Gastroesophageal sphincter (tissue), 4 donors: Measurements from ENCODE around the gene ZNF516. TPM values are rescaled to one million over a fixed set of nuclear protein-coding genes. Genes with fewer than 3 reads are reported as not detected.

Experiments used
- ATAC-seq: fragments of 150-250 bp; one replicate; pipeline ENCODE4 v1.9.1; 2016; ENCODE audit warnings: mild to moderate bottlenecking, moderate library complexity
- H3K27ac ChIP-seq, 4 donors: fragments of 200-600 bp; sonication (generic) in 3 of 4; 1 replicate in 3 of 4; 2 replicates in 1 of 4; pipeline ENCODE4 v1.5.1; 2016 to 2019
- H3K27me3 ChIP-seq: fragments of 200-600 bp; sonication (generic); one replicate; pipeline ENCODE4 v1.5.1; 2019
- H3K36me3 ChIP-seq, 2 donors: fragments of 200-600 bp; sonication (generic); one replicate each; pipeline ENCODE4 v1.5.1; 2019; ENCODE audit warnings: control low read depth in 1 of 2
- H3K4me1 ChIP-seq, 3 donors: fragments of 200-600 bp; sonication (generic); 1 replicate in 2 of 3; 2 replicates in 1 of 3; pipeline ENCODE4 v1.5.1; 2016 to 2019; ENCODE audit warnings: control low read depth in 2 of 3
- H3K4me3 ChIP-seq, 2 donors: fragments of 200-600 bp; sonication (generic); one replicate each; pipeline ENCODE4 v1.5.1; 2019; ENCODE audit warnings: mild to moderate bottlenecking in 1 of 2, moderate library complexity in 1 of 2
- H3K9me3 ChIP-seq, 3 donors: fragments of 200-600 bp; sonication (generic); one replicate each; pipeline ENCODE4 v1.5.1; 2017 to 2019; ENCODE audit warnings: control low read depth in 2 of 3
- CTCF ChIP-seq, 4 experiments: fragments of 200-600 bp in 2 of 4; fragments of 450-650 bp in 2 of 4; sonication (generic) in 1 of 4; IDR thresholded peaks; one replicate each; pipeline ENCODE4 v1.5.1; 2017 to 2019; ENCODE audit warnings: antibody characterized with exemption in 4 of 4, mild to moderate bottlenecking in 2 of 4, moderate library complexity in 2 of 4
- EP300 ChIP-seq: sonication (generic); formaldehyde crosslinking; IDR thresholded peaks from one replicate; pipeline ENCODE4 v1.6.1; 2017; ENCODE audit warnings: antibody characterized with exemption, mild to moderate bottlenecking
- POLR2A ChIP-seq, 2 donors: fragments of 450-650 bp; IDR thresholded peaks; one replicate each; pipeline ENCODE4 v1.6.1; 2017; ENCODE audit warnings: antibody characterized with exemption in 2 of 2, mild to moderate bottlenecking in 2 of 2, moderate library complexity in 1 of 2
- POLR2AphosphoS5 ChIP-seq: sonication (generic); formaldehyde crosslinking; IDR thresholded peaks from one replicate; pipeline ENCODE4 v1.6.1; 2017; ENCODE audit warnings: antibody characterized with exemption
- WGBS, 2 donors: methylation state at CpG; one replicate each; pipeline ENCODE4 v1.1.5; 2018; ENCODE audit warnings: low coverage in 1 of 2; 5-methylcytosine and 5-hydroxymethylcytosine counted together
- total RNA-seq, 4 donors: library from RNA; depleted of rRNA; stranded (reverse); fragments of >200 nt; gene quantifications; one replicate each; pipeline ENCODE4 v1.1.0, GENCODE V29; 2016

ZNF516 gene
- total RNA-seq, 4 donors from 2014 or later, result 17.8 to 43.8 (median 29.9) TPM

- Histone ChIP-seq H3K4me1 (peaks cover 0 to 44% (median 20%) of the 10 kb centered on the region in 3 donors), H3K9me3 (no peaks in the 10 kb centered on the region), H3K36me3 (peaks cover 0 to 5% of the 10 kb centered on the region in 2 donors), H3K27me3 (no peaks in the 10 kb centered on the region), H3K27ac (no peak overlapping the region), H3K4me3 (no peak overlapping the region)
- TF ChIP-seq POLR2AphosphoS5 (no peak), POLR2A (IDR thresholded peaks at IDR 0.05) (no peak), CTCF (IDR thresholded peaks at IDR 0.05) (no peak), EP300 (no peak)
- no peak for ATAC-seq
- WGBS, 2 donors, result 91 to 100% methylated on average over 1 to 4 of the region's 5 CpGs
Measured at GRCh38 chr18:76392349-76392748, 102.7 kb downstream of the ZNF516 start.

- Histone ChIP-seq H3K27ac (no peak overlapping the region), H3K4me3 (no peak overlapping the region), H3K4me1 (peaks cover 0 to 44% (median 20%) of the 10 kb centered on the region in 3 donors), H3K9me3 (no peaks in the 10 kb centered on the region), H3K27me3 (no peaks in the 10 kb centered on the region), H3K36me3 (peaks cover 0 to 5% of the 10 kb centered on the region in 2 donors)
- 60% methylated on average over 1 of the region's 19 CpGs; no CpG with 5 or more reads in 1 of the 2 donors for WGBS, 2 donors
- TF ChIP-seq EP300 (no peak), POLR2AphosphoS5 (no peak), POLR2A (IDR thresholded peaks at IDR 0.05) (no peak), CTCF (IDR thresholded peaks at IDR 0.05) (no peak)
- ATAC-seq, result no peak
Measured at GRCh38 chr18:76391746-76392145, 103.3 kb downstream of the ZNF516 start.

DNA sequence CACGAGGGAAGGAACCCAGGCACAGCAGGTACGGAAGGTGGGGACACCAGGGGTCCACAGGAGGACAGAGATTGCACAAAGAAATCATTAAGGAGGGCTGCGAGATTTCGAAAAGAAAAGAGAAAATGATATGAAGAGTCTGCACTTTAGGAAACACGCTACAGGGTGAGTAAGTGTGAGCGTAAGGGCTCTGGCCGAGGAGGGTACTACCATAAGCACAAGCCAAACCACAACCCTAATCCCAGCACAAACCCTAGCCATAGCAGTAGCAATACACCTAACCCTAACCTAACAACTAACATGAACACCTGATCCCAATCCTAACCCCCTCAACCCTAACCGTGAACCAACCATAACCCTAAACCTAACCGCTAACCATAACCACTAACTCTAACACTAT, 104.0 kb downstream of the ZNF516 start:
- 85 to 95% methylated on average over 6 to 9 of the region's 9 CpGs for WGBS, 2 donors
- TF ChIP-seq POLR2AphosphoS5, result no peak
- TF ChIP-seq POLR2A (IDR thresholded peaks at IDR 0.05), result no peak
- no peak for TF ChIP-seq EP300
- TF ChIP-seq CTCF (IDR thresholded peaks at IDR 0.05), result no peak
- Histone ChIP-seq H3K36me3 (peaks cover 0 to 5% of the 10 kb centered on the region in 2 donors), H3K4me1 (peaks cover 0 to 44% (median 20%) of the 10 kb centered on the region in 3 donors), H3K9me3 (no peaks in the 10 kb centered on the region), H3K27ac (no peak overlapping the region), H3K27me3 (no peaks in the 10 kb centered on the region), H3K4me3 (no peak overlapping the region)
- ATAC-seq, result no peak

DNA sequence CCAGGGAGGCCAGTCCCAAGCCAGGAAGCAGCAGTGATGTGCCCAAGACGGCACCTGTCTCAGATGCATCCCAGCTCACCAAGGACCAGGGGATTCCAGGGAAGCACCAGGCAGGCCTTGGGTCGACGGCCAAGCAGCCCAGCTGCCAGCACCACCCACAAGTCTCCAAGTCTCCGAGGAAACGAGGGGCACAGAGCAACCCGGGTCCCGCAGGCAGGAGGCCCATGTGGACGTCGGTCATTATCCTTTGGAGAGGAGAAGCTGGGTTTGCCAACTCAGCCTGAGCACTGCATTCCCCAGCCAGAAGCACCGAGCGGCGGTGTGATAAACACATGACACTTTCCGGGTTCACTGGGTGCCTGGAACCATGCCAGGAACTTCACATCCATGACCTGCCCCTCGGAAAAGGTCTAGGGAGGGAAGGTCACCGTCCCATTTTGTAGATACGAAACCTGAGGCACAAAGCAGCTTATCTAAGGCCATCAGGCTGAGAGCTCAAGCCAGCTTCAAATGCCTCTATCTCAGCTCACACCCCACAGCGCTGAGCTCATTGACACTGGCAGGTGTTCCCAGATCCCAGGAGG, 104.5 kb downstream of the ZNF516 start:
- peaks cover 0 to 44% (median 20%) of the 10 kb centered on the region in 3 donors for H3K4me1 ChIP-seq
- whole genome bisulfite sequencing, 2 donors, result 50 to 95% methylated on average over 2 to 3 of the region's 17 CpGs
- no peak overlapping the region for H3K4me3 ChIP-seq
- TF ChIP-seq POLR2AphosphoS5, result no peak
- TF ChIP-seq CTCF (IDR thresholded peaks at IDR 0.05), result no peak
- no peak for TF ChIP-seq POLR2A (IDR thresholded peaks at IDR 0.05)
- TF ChIP-seq EP300, result no peak
- peaks cover 0 to 2% of the 10 kb centered on the region in 2 donors for H3K36me3 ChIP-seq
- no peak overlapping the region for H3K27ac ChIP-seq
- no peaks in the 10 kb centered on the region for H3K9me3 ChIP-seq
- no peak for ATAC-seq
- H3K27me3 ChIP-seq, result no peaks in the 10 kb centered on the region

GRCh38 chr18:76389716-76390115, 105.3 kb downstream of the ZNF516 start:
- Histone ChIP-seq H3K9me3 (no peaks in the 10 kb centered on the region), H3K27me3 (no peaks in the 10 kb centered on the region), H3K27ac (no peak overlapping the region), H3K4me1 (peaks cover 0 to 44% (median 20%) of the 10 kb centered on the region in 3 donors), H3K4me3 (no peak overlapping the region), H3K36me3 (no peaks in the 10 kb centered on the region)
- 68 to 70% methylated on average over 10 to 11 of the region's 11 CpGs for WGBS, 2 donors
- no peak for ATAC-seq
- no peak for TF ChIP-seq CTCF (IDR thresholded peaks at IDR 0.05)
- TF ChIP-seq POLR2A (IDR thresholded peaks at IDR 0.05), result no peak
- no peak for TF ChIP-seq EP300
- TF ChIP-seq POLR2AphosphoS5, result no peak
